Breast epithelium (tissue), 4 donors: ENCODE data around the gene NOS1AP. TPM values are rescaled to one million over a fixed set of nuclear protein-coding genes. Genes with fewer than 3 reads are reported as not detected.

Source experiments
- DNase-seq, 2 donors: peaks; one replicate each; pipeline ENCODE4 v3.0.0-alpha.2; 2019; ENCODE audit warnings: low spot score in 2 of 2
- H3K27ac ChIP-seq, 2 donors: fragments of 200-600 bp; sonication (generic) in 1 of 2; one replicate each; pipeline ENCODE4 v1.5.1; 2016 to 2019; ENCODE audit warnings: mild to moderate bottlenecking in 1 of 2
- H3K27me3 ChIP-seq, 2 donors: fragments of 200-600 bp; sonication (generic) in 1 of 2; one replicate each; pipeline versions ENCODE4 v1.5.1 to v1.6.0; 2017 to 2019; ENCODE audit warnings: control low read depth in 1 of 2, mild to moderate bottlenecking in 1 of 2
- H3K36me3 ChIP-seq: fragments of 200-600 bp; one replicate; pipeline ENCODE4 v1.5.1; 2019
- H3K4me1 ChIP-seq, 2 donors: fragments of 200-600 bp; sonication (generic); one replicate each; pipeline ENCODE4 v1.5.1; 2016 to 2019; ENCODE audit warnings: control low read depth in 1 of 2
- H3K4me3 ChIP-seq, 3 donors: fragments of 200-600 bp; sonication (generic); 1 replicate in 2 of 3; 2 replicates in 1 of 3; pipeline ENCODE4 v1.5.1; 2016 to 2019; ENCODE audit warnings: mild to moderate bottlenecking in 3 of 3, moderate library complexity in 2 of 3
- H3K9me3 ChIP-seq, 2 donors: fragments of 200-600 bp; sonication (generic) in 1 of 2; one replicate each; pipeline ENCODE4 v1.5.1; 2016 to 2019; ENCODE audit warnings: control low read depth in 1 of 2
- CTCF ChIP-seq, 3 donors: fragments of 450-650 bp; IDR thresholded peaks; one replicate each; pipeline ENCODE4 v1.5.1; 2016 to 2017; ENCODE audit warnings: antibody characterized with exemption in 3 of 3, mild to moderate bottlenecking in 3 of 3, moderate library complexity in 3 of 3
- POLR2A ChIP-seq: fragments of 450-650 bp; IDR thresholded peaks from one replicate; pipeline ENCODE4 v1.6.1; 2016; ENCODE audit warnings: antibody characterized with exemption, mild to moderate bottlenecking, moderate library complexity
- POLR2AphosphoS5 ChIP-seq, 3 donors: sonication (generic); formaldehyde crosslinking; IDR thresholded peaks; one replicate each; pipeline ENCODE4 v1.6.1; 2017; ENCODE audit warnings: antibody characterized with exemption in 3 of 3
- intact Hi-C: fragments of 100-400 bp; cut with DNase I; formaldehyde crosslinking; loops from one replicate; pipeline ENCODE4 v1.15.1; 2023; ENCODE audit warnings: low total_unique reads
- total RNA-seq, 3 donors: library from RNA; depleted of rRNA; stranded (reverse); fragments of >200 nt; gene quantifications; one replicate each; pipeline ENCODE4 v1.1.0, GENCODE V29; 2016

NOS1AP gene
- total RNA-seq, 3 donors from 2014 or later, result 2.2 to 17.6 (median 11.8) TPM

- no peak for TF ChIP-seq CTCF (IDR thresholded peaks at IDR 0.05)
- no peak for TF ChIP-seq POLR2A
- no peak for TF ChIP-seq POLR2AphosphoS5 (IDR thresholded peaks at IDR 0.05)
- no peaks in the 10 kb centered on the region for H3K36me3 ChIP-seq
- intact Hi-C loops, result no loop called here
- no peaks in the 10 kb centered on the region for H3K4me1 ChIP-seq
- H3K27ac ChIP-seq, result no peak overlapping the region
- H3K27me3 ChIP-seq, result no peaks in the 10 kb centered on the region
- DNase-seq, result no peak
- no peak overlapping the region for H3K4me3 ChIP-seq
- H3K9me3 ChIP-seq, result no peaks in the 10 kb centered on the region
Observed at GRCh38 chr1:162134646-162135045, 65.2 kb downstream of the NOS1AP start.

- H3K4me3 ChIP-seq, result no peak overlapping the region
- no peaks in the 10 kb centered on the region for H3K27me3 ChIP-seq
- no peak for DNase-seq
- no peaks in the 10 kb centered on the region for H3K36me3 ChIP-seq
- no peaks in the 10 kb centered on the region for H3K4me1 ChIP-seq
- intact Hi-C loops, result no loop called here
- no peaks in the 10 kb centered on the region for H3K9me3 ChIP-seq
- no peak overlapping the region for H3K27ac ChIP-seq
- TF ChIP-seq POLR2A, result no peak
- TF ChIP-seq CTCF (IDR thresholded peaks at IDR 0.05), result no peak
- no peak for TF ChIP-seq POLR2AphosphoS5 (IDR thresholded peaks at IDR 0.05)
Observed at GRCh38 chr1:162135271-162135775, 65.8 kb downstream of the NOS1AP start.

- H3K27ac ChIP-seq, result no peak overlapping the region
- H3K27me3 ChIP-seq, result no peaks in the 10 kb centered on the region
- no peak for TF ChIP-seq POLR2A
- TF ChIP-seq CTCF (IDR thresholded peaks at IDR 0.05), result no peak
- TF ChIP-seq POLR2AphosphoS5 (IDR thresholded peaks at IDR 0.05), result no peak
- intact Hi-C loops, result no loop called here
- no peaks in the 10 kb centered on the region for H3K9me3 ChIP-seq
- no peak for DNase-seq
- H3K4me1 ChIP-seq, result no peaks in the 10 kb centered on the region
- no peaks in the 10 kb centered on the region for H3K36me3 ChIP-seq
- no peak overlapping the region for H3K4me3 ChIP-seq
Observed at GRCh38 chr1:162136760-162137159, 67.3 kb downstream of the NOS1AP start.

GRCh38 chr1:162137179-162137960 lies 67.9 kb downstream of the NOS1AP start:
- no peaks in the 10 kb centered on the region for H3K4me1 ChIP-seq
- intact Hi-C loops, result no loop called here
- H3K27me3 ChIP-seq, result no peaks in the 10 kb centered on the region
- no peak for DNase-seq
- H3K4me3 ChIP-seq, result no peak overlapping the region
- no peaks in the 10 kb centered on the region for H3K9me3 ChIP-seq
- no peaks in the 10 kb centered on the region for H3K36me3 ChIP-seq
- H3K27ac ChIP-seq, result no peak overlapping the region
- TF ChIP-seq POLR2AphosphoS5 (IDR thresholded peaks at IDR 0.05) (no peak), POLR2A (no peak), CTCF (IDR thresholded peaks at IDR 0.05) (no peak)

- no peaks in the 10 kb centered on the region for H3K9me3 ChIP-seq
- intact Hi-C loops, result no loop called here
- no peaks in the 10 kb centered on the region for H3K36me3 ChIP-seq
- no peak overlapping the region for H3K4me3 ChIP-seq
- DNase-seq, result no peak
- no peak overlapping the region for H3K27ac ChIP-seq
- no peaks in the 10 kb centered on the region for H3K4me1 ChIP-seq
- no peaks in the 10 kb centered on the region for H3K27me3 ChIP-seq
- TF ChIP-seq POLR2AphosphoS5 (IDR thresholded peaks at IDR 0.05) (no peak), CTCF (IDR thresholded peaks at IDR 0.05) (no peak), POLR2A (no peak)
Observed at GRCh38 chr1:162138112-162138511, 68.6 kb downstream of the NOS1AP start.
